Suprapubic skin (tissue), 4 donors: ENCODE measurements around the gene ABLIM3.

Experiments
- POLR2A ChIP-seq, 2 donors: fragments of 450-650 bp; IDR thresholded peaks; one replicate each; pipeline ENCODE4 v1.6.1; 2017; ENCODE audit warnings: antibody characterized with exemption in 2 of 2, mild to moderate bottlenecking in 2 of 2, moderate library complexity in 2 of 2
- POLR2AphosphoS5 ChIP-seq, 3 donors: sonication (generic); formaldehyde crosslinking; IDR thresholded peaks; one replicate each; pipeline ENCODE4 v1.6.1; 2017; ENCODE audit warnings: antibody characterized with exemption in 3 of 3
- TF ChIP-seq, protein P1 (sequence below), 2 donors: fragments of 200-600 bp in 1 of 2; fragments of 450-650 bp in 1 of 2; sonication (generic) in 1 of 2; IDR thresholded peaks; one replicate each; pipeline ENCODE4 v1.5.1; 2016 to 2019; ENCODE audit warnings: antibody characterized with exemption in 2 of 2, mild to moderate bottlenecking in 1 of 2, moderate library complexity in 1 of 2

DNA sequence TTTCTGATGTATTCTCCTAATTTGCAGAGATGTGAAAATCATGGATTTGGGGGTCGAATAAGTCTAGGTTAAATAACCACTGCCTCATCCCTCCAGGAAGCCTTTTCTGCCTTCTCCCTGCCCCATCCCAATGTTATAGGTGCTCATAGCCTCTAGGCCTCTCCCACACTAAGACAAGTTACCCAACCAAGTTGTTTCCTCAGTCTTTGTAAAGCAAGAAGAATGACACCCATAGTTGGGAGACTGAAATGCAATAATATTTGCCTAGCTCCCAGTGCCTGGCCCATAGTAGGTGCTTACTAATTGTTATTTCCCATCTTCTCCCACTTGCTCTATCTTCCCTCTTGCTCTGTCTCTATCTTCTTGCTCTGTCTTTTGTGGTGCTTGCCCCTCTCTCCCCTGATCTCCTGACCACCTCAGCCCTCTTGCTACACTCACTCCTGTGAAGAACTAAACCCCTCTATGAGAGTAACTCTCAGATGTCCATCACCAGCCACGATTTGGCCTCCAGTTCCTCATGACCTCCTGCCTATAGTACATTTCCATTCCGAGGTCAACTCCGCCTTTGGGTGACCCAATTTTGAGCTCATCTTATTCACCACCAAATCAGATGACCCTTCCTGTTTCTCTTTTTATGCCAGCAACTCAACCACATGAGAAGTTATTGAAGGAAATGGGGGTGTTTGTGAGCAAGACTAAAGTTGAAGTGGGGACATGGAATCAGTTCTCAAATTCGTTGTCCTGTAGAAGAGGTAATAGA lies 137.3 kb downstream of the ABLIM3 start:
- TF ChIP-seq, protein P1, sequence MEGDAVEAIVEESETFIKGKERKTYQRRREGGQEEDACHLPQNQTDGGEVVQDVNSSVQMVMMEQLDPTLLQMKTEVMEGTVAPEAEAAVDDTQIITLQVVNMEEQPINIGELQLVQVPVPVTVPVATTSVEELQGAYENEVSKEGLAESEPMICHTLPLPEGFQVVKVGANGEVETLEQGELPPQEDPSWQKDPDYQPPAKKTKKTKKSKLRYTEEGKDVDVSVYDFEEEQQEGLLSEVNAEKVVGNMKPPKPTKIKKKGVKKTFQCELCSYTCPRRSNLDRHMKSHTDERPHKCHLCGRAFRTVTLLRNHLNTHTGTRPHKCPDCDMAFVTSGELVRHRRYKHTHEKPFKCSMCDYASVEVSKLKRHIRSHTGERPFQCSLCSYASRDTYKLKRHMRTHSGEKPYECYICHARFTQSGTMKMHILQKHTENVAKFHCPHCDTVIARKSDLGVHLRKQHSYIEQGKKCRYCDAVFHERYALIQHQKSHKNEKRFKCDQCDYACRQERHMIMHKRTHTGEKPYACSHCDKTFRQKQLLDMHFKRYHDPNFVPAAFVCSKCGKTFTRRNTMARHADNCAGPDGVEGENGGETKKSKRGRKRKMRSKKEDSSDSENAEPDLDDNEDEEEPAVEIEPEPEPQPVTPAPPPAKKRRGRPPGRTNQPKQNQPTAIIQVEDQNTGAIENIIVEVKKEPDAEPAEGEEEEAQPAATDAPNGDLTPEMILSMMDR (IDR thresholded peaks at IDR 0.05): no peak
- no peak for TF ChIP-seq POLR2A (IDR thresholded peaks at IDR 0.05)
- no peak for TF ChIP-seq POLR2AphosphoS5 (IDR thresholded peaks at IDR 0.05)
